ENCODE data around the gene SUSD5. TPM values are rescaled to one million over a fixed set of nuclear protein-coding genes. Genes with fewer than 3 reads are reported as not detected.

Gene SUSD5
- 1 to 10 TPM in 1 of 4 donors, under 1 TPM in 2, not detected in 1; 0.13 to 1.2 (median 0.76) TPM for total RNA-seq

DNA sequence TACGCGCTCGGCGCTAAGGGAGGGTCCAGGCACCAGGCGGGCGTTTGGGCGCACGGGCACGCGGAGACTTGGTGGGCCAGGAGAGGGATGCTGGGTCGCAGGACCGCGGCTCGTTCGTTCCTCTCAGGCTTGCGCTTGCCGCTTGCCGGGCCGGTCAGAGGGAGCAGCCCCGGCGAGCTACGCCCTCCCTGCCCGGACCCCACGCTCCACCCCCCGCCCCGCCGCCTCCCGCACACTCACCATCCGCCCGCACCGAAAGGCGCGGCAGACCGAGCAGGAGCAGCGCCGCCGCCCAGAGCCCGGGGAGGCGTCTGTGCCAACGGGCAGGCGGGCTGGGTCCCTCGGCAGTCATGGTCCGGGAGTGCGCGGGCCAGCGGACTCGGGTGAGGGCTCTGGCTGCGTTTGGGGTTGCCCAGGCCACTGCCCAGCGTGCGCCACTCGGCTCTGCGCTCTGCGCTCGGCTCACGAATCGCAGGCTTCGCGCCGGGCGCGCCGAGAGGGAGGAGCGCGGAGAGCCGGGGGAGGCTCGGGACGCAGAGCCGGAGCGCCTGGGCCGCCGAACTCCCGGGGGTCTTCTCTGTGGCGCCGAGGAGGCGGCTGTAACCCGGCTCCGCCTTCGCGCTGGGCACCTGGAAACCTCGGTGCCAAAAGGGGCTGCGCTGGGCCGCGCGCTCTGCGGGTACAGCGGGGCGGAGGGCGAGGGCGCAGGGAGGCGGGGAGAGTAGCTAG lies at the start of gene SUSD5:
Gene SUSD5, minus strand, starts transcription at position 365 of the 729 bp plus-strand sequence. Its CDS starts 13 bp downstream, at position 352.
- WGBS, 2 donors, result 0% methylated on average over 16 of the region's 90 CpGs; no CpG with 5 or more reads in 1 of the 2 donors
- Histone ChIP-seq H3K4me1 (peaks cover 10 to 16% (median 11%) of the 10 kb centered on the region in 3 donors), H3K4me3 (peak within 1 kb of the TSS; percentile 8 to 63 (median 29)), H3K27me3 (peaks cover 3 to 72% (median 6%) of the 10 kb centered on the region in 4 donors), H3K27ac (no peak within 1 kb of the TSS), H3K9me3 (no peaks in the 10 kb centered on the region), H3K36me3 (no peaks in the 10 kb centered on the region)
- DNase-seq, result no peak
- TF ChIP-seq, protein P1, sequence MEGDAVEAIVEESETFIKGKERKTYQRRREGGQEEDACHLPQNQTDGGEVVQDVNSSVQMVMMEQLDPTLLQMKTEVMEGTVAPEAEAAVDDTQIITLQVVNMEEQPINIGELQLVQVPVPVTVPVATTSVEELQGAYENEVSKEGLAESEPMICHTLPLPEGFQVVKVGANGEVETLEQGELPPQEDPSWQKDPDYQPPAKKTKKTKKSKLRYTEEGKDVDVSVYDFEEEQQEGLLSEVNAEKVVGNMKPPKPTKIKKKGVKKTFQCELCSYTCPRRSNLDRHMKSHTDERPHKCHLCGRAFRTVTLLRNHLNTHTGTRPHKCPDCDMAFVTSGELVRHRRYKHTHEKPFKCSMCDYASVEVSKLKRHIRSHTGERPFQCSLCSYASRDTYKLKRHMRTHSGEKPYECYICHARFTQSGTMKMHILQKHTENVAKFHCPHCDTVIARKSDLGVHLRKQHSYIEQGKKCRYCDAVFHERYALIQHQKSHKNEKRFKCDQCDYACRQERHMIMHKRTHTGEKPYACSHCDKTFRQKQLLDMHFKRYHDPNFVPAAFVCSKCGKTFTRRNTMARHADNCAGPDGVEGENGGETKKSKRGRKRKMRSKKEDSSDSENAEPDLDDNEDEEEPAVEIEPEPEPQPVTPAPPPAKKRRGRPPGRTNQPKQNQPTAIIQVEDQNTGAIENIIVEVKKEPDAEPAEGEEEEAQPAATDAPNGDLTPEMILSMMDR (IDR thresholded peaks at IDR 0.05), result no peak
- TF ChIP-seq POLR2A (IDR thresholded peaks at IDR 0.05), result no peak
- intact Hi-C loops (cut with DNase I), result no loop called here

DNA sequence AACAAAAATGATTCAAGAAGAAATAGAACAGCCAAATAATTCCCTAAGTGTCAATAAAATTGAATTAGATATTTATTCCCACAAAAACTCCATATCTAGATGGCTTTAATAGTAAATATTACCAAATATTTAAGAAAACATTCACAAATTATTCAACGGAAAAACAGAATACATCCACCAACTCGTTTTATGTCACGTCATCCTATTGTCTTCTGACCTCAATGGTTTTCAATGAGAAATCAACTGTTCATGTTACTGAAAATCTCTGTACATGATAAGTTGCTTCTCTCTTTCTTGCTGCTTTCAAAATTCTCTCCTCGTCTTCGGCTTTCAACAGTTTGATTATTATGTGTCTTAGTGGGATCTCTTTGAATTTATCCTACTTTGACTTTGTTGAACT lies 41.5 kb upstream of the SUSD5 start:
- WGBS, 2 donors, result 86 to 90% methylated on average over 5 of the region's 5 CpGs
- Histone ChIP-seq H3K36me3 (no peaks in the 10 kb centered on the region), H3K4me1 (no peaks in the 10 kb centered on the region), H3K27me3 (no peaks in the 10 kb centered on the region), H3K4me3 (no peak overlapping the region), H3K27ac (no peak overlapping the region), H3K9me3 (no peaks in the 10 kb centered on the region)
- intact Hi-C loops (cut with DNase I), result no loop called here
- no peak for DNase-seq
- no peak for TF ChIP-seq POLR2A (IDR thresholded peaks at IDR 0.05)
- TF ChIP-seq, protein P1 (IDR thresholded peaks at IDR 0.05), result no peak

DNA sequence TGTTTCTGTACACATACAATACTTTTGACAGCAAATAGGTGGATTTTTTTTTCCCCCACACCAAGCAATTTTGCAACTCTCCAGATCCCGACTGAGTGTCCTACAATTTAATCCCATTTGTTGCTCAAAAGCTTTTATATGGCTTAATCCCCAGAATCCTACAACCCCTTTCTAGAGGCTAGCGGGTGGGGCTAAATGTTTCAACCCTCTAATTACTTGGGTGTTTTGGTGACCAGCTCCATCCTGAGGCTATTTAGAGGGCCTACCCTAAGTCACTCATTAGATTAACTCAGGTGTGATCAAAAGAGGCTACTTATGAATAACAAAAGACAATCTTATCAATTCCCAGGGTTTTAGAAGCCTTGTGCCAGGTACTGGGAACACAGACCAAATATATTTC lies 37.6 kb upstream of the SUSD5 start:
- no peaks in the 10 kb centered on the region for H3K27me3 ChIP-seq
- WGBS, 2 donors, result 65 to 66% methylated on average over 2 of the region's 2 CpGs
- intact Hi-C loops (cut with DNase I), result no loop called here
- H3K9me3 ChIP-seq, result no peaks in the 10 kb centered on the region
- H3K4me1 ChIP-seq, result no peaks in the 10 kb centered on the region
- no peaks in the 10 kb centered on the region for H3K36me3 ChIP-seq
- H3K4me3 ChIP-seq, result no peak overlapping the region
- no peak for DNase-seq
- TF ChIP-seq, protein P1 (IDR thresholded peaks at IDR 0.05), result no peak
- no peak for TF ChIP-seq POLR2A (IDR thresholded peaks at IDR 0.05)
- no peak overlapping the region for H3K27ac ChIP-seq

DNA sequence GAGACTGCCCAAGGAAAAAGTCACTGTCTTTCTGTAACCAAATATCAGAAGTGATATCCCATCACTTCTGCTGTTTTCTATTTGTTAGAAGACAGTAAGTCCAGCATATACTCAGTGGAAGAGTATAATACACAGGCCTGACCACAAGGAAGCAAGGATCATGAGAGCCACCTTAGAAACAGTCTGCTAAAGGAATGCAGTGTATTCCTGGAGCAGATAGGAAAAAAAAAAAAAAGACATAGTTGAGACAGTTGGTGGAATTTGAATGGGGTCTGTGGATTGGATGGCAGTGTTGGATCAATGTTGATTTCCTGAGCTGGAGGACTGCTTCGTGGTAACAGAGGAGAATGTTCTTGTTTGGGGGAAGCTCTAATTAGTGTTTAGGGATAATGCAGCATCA lies 32.1 kb upstream of the SUSD5 start:
- Histone ChIP-seq H3K9me3 (no peaks in the 10 kb centered on the region), H3K27me3 (no peaks in the 10 kb centered on the region), H3K36me3 (no peaks in the 10 kb centered on the region), H3K4me1 (no peaks in the 10 kb centered on the region), H3K4me3 (no peak overlapping the region), H3K27ac (no peak overlapping the region)
- no peak for DNase-seq
- intact Hi-C loops (cut with DNase I), result no loop called here
- TF ChIP-seq, protein P1 (IDR thresholded peaks at IDR 0.05), result no peak
- TF ChIP-seq POLR2A (IDR thresholded peaks at IDR 0.05), result no peak
- WGBS, 2 donors, result 17 to 32% methylated on average over 1 of the region's 1 CpG

DNA sequence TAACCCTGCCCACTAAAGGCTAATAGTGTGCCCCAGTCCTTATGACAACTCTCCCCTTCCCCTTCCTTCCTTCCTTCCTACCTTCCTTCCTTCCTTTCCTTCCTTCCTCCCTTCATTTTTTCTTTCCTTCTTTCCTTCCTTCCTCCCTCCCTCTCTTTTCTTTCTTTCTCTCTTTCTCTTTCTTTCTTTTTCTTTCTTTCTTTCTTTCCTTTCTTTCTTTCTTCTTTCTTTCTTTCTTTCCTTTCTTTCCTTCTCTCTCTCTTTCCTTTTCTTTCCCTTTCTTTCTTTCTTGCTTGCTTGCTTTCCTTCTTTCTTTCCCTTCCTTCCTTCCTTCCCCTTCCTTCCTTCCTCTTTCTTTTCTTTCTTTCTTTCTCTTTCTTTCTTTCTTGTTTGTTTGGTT lies 28.2 kb upstream of the SUSD5 start:
- H3K9me3 ChIP-seq, result no peaks in the 10 kb centered on the region
- H3K27me3 ChIP-seq, result peaks cover 0 to 6% (median 0%) of the 10 kb centered on the region in 4 donors
- H3K4me3 ChIP-seq, result no peak overlapping the region
- no peaks in the 10 kb centered on the region for H3K36me3 ChIP-seq
- H3K4me1 ChIP-seq, result no peaks in the 10 kb centered on the region
- H3K27ac ChIP-seq, result no peak overlapping the region
- intact Hi-C loops (cut with DNase I), result no loop called here
- TF ChIP-seq POLR2A (IDR thresholded peaks at IDR 0.05), result no peak
- TF ChIP-seq, protein P1 (IDR thresholded peaks at IDR 0.05), result no peak
- DNase-seq, result no peak
